K562 (cell line): ENCODE measurements around the gene SRP9. TPM values are rescaled to one million over a fixed set of nuclear protein-coding genes. Genes with fewer than 3 reads are reported as not detected.

Experiments
- CBFB ChIP-seq: sonication (generic); formaldehyde crosslinking; IDR thresholded peaks from 2 replicates; pipeline ENCODE4 v1.4.0; 2020; ENCODE audit warnings: mild to moderate bottlenecking, missing genetic modification reagents
- CBX2 ChIP-seq: fragments of 200-600 bp; sonication (generic); IDR thresholded peaks from one replicate; pipeline ENCODE4 v1.6.1; 2012; ENCODE audit warnings: mild to moderate bottlenecking, low read length, inconsistent platforms; ENCODE audit not compliant: insufficient read depth, poor library complexity, severe bottlenecking
- ELF1 ChIP-seq: fragments of 200-800 bp; sonication (Bioruptor generic); IDR thresholded peaks from 2 replicates; pipeline ENCODE4 v1.6.1; 2016; ENCODE audit warnings: missing genetic modification characterization, missing compliant biosample characterization
- GATA2 ChIP-seq: sonication (generic); formaldehyde crosslinking; IDR thresholded peaks from 2 replicates; pipeline ENCODE4 v1.4.0; 2020; ENCODE audit warnings: mild to moderate bottlenecking, missing genetic modification reagents
- HIVEP1 ChIP-seq: fragments of 250-450 bp; sonication (Bioruptor Pico); IDR thresholded peaks from 2 replicates; pipeline ENCODE4 v1.4.0; 2020; ENCODE audit warnings: mild to moderate bottlenecking
- HSF4 ChIP-seq: fragments of 250-450 bp; sonication (Bioruptor Pico); IDR thresholded peaks from 2 replicates; pipeline ENCODE4 v2.1.2; 2022; ENCODE audit warnings: mild to moderate bottlenecking, moderate library complexity, borderline replicate concordance
- NFRKB ChIP-seq: fragments of 450-650 bp; IDR thresholded peaks from 2 replicates; pipeline ENCODE4 v1.6.1; 2016; ENCODE audit warnings: low read depth
- PCBP1 ChIP-seq: fragments of 200-400 bp; formaldehyde crosslinking; IDR thresholded peaks from 2 replicates; pipeline ENCODE4 v1.6.1; 2018; ENCODE audit warnings: mild to moderate bottlenecking, low read depth, low read length; ENCODE audit not compliant: poor library complexity, severe bottlenecking
- PHF8 ChIP-seq: fragments of 200-600 bp; sonication (generic); IDR thresholded peaks from 2 replicates; pipeline ENCODE4 v1.6.1; 2012; ENCODE audit warnings: mixed run types, mild to moderate bottlenecking, inconsistent platforms, low read length, moderate library complexity, borderline replicate concordance
- PRPF4 ChIP-seq: fragments of 200-400 bp; formaldehyde crosslinking; IDR thresholded peaks from one replicate; pipeline ENCODE4 v1.6.1; 2017; ENCODE audit warnings: low read length, low read depth, mild to moderate bottlenecking; ENCODE audit not compliant: insufficient read depth, poor library complexity, severe bottlenecking
- PTTG1 ChIP-seq: fragments of 450-650 bp; IDR thresholded peaks from 2 replicates; pipeline ENCODE4 v1.6.1; 2016; ENCODE audit warnings: low read depth, mild to moderate bottlenecking, missing genetic modification characterization, missing compliant biosample characterization
- SIN3B ChIP-seq: fragments of 450-650 bp; IDR thresholded peaks from 2 replicates; pipeline ENCODE4 v1.6.1; 2017; ENCODE audit warnings: low read depth, mild to moderate bottlenecking, moderate library complexity
- TGIF2 ChIP-seq: sonication (generic); formaldehyde crosslinking; IDR thresholded peaks from 2 replicates; pipeline ENCODE4 v1.8.1; 2022; ENCODE audit warnings: mild to moderate bottlenecking, missing genetic modification reagents, moderate library complexity
- ZFP1 ChIP-seq: fragments of 450-650 bp; formaldehyde crosslinking; IDR thresholded peaks from 2 replicates; pipeline ENCODE4 v1.4.0; 2020; ENCODE audit warnings: mild to moderate bottlenecking, mixed read lengths
- ZNF165 ChIP-seq: fragments of 250-450 bp; sonication (Bioruptor Pico); IDR thresholded peaks from 2 replicates; pipeline ENCODE4 v1.4.0; 2020; ENCODE audit warnings: borderline replicate concordance
- ZNF785 ChIP-seq: fragments of 250-450 bp; sonication (Bioruptor Pico); IDR thresholded peaks from 2 replicates; pipeline ENCODE4 v1.4.0; 2020; ENCODE audit warnings: mild to moderate bottlenecking
- polyA plus RNA-seq, 8 experiments: library from polyadenylated mRNA; depleted of rRNA in 4 of 8; stranded (reverse) in 5 of 8; unstranded in 3 of 8; fragments of >200 nt; fragmentation: Nextera tagmentation in 2 of 8; fragmentation: Illumina TruSeq in 1 of 8; extraction: Ambion mirVana in 2 of 8; extraction: Trizol in 1 of 8; gene quantifications; 2 replicates each; pipeline versions ENCODE4 v1.2.1 to v1.2.3, GENCODE V29; 2011 to 2014; ENCODE audit warnings: inconsistent platforms in 1 of 8, missing spikeins in 1 of 8
- total RNA-seq, 7 experiments: library from RNA; depleted of rRNA in 6 of 7; stranded (reverse); fragments of >200 nt in 6 of 7; fragmentation: Illumina TruSeq in 2 of 7; extraction: Trizol in 2 of 7; gene quantifications; 2 replicates each; pipeline versions ENCODE4 v1.2.1 to v1.2.3, GENCODE V29; 2011 to 2021; ENCODE audit warnings: low replicate concordance in 1 of 7
- TF ChIP-seq, protein P1 (sequence below), 2 experiments: fragments of 450-650 bp; formaldehyde crosslinking in 1 of 2; IDR thresholded peaks; 2 replicates each; pipeline versions ENCODE4 v1.4.0 to v1.6.1; 2014 to 2020; ENCODE audit warnings: mild to moderate bottlenecking in 2 of 2, borderline replicate concordance in 1 of 2, low read depth in 1 of 2
- TF ChIP-seq, protein P2 (sequence below): fragments of 250-450 bp; sonication (Bioruptor Pico); IDR thresholded peaks from 2 replicates; pipeline ENCODE4 v1.8.0; 2022; ENCODE audit warnings: moderate library complexity, mild to moderate bottlenecking, inconsistent platforms
- TF ChIP-seq, protein P3 (sequence below): fragments of 250-450 bp; sonication (Bioruptor Pico); IDR thresholded peaks from 2 replicates; pipeline ENCODE4 v1.8.0; 2021; ENCODE audit warnings: borderline replicate concordance, mild to moderate bottlenecking, moderate library complexity; ENCODE audit not compliant: poor library complexity, severe bottlenecking

SRP9 gene
- total and polyA plus RNA-seq, 9 of the 15 experiments (the other 6 are each of a cell fraction or from before 2014, with no cell fraction given): 273 to 1,892 (median 668) TPM

DNA sequence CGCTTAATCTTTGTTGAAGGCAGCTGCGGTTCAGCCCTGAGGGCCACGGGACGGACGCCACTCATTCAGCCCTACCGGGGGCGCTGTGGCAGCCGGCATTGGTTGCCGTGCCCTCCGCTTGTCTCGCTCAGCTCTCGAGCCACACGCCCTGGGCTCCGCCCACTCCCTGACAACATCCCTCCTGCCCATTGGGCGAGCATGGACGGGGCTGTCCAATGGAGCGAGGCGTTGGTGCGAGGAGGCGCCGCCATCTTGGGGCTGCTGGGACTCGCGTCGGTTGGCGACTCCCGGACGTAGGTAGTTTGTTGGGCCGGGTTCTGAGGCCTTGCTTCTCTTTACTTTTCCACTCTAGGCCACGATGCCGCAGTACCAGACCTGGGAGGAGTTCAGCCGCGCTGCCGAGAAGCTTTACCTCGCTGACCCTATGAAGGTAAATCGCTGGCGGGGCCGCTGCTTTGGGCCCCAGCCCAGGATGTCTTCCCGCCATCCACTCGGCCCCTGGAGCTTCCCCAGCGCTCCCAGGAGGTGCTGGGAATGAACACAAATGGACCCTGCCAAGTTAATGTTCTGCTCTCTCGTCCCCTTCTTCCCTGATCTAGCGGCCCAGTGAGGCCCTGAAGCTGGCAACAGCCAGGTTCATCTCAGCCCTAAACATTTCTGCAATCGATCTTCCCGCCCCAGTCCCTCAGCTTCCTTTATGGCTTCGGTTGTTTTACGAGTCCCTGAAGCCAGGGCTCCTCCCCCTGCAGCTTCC, at the start of gene SRP9 (continued):
- TF ChIP-seq, protein P1, sequence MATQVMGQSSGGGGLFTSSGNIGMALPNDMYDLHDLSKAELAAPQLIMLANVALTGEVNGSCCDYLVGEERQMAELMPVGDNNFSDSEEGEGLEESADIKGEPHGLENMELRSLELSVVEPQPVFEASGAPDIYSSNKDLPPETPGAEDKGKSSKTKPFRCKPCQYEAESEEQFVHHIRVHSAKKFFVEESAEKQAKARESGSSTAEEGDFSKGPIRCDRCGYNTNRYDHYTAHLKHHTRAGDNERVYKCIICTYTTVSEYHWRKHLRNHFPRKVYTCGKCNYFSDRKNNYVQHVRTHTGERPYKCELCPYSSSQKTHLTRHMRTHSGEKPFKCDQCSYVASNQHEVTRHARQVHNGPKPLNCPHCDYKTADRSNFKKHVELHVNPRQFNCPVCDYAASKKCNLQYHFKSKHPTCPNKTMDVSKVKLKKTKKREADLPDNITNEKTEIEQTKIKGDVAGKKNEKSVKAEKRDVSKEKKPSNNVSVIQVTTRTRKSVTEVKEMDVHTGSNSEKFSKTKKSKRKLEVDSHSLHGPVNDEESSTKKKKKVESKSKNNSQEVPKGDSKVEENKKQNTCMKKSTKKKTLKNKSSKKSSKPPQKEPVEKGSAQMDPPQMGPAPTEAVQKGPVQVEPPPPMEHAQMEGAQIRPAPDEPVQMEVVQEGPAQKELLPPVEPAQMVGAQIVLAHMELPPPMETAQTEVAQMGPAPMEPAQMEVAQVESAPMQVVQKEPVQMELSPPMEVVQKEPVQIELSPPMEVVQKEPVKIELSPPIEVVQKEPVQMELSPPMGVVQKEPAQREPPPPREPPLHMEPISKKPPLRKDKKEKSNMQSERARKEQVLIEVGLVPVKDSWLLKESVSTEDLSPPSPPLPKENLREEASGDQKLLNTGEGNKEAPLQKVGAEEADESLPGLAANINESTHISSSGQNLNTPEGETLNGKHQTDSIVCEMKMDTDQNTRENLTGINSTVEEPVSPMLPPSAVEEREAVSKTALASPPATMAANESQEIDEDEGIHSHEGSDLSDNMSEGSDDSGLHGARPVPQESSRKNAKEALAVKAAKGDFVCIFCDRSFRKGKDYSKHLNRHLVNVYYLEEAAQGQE (IDR thresholded peaks at IDR 0.05; ENCODE audit: borderline replicate concordance): peak; percentile 77
- TF ChIP-seq, protein P1 (CRISPR knock-in tag; IDR thresholded peaks at IDR 0.05; ENCODE audit: low read depth): no peak
- no peak for TF ChIP-seq ZNF785 (CRISPR knock-in tag)
- TF ChIP-seq PCBP1: no peak
- no peak for TF ChIP-seq PTTG1 (tag)
- peak; percentile 89 for TF ChIP-seq SIN3B
- peak; percentile 83 for TF ChIP-seq PHF8
- peak; percentile 94 for TF ChIP-seq NFRKB
- peak; percentile 62; the same call in 1 of the 2 replicates for TF ChIP-seq ELF1 (tag)
- no peak for TF ChIP-seq TGIF2 (CRISPR knock-in tag)
- TF ChIP-seq, protein P2, sequence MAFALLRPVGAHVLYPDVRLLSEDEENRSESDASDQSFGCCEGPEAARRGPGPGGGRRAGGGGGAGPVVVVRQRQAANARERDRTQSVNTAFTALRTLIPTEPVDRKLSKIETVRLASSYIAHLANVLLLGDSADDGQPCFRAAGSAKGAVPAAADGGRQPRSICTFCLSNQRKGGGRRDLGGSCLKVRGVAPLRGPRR (CRISPR knock-in tag): no peak
- TF ChIP-seq HIVEP1 (CRISPR knock-in tag): no peak
- no peak for TF ChIP-seq GATA2
- TF ChIP-seq ZNF165 (CRISPR knock-in tag): no peak
- TF ChIP-seq HSF4 (CRISPR knock-in tag): no peak
- TF ChIP-seq CBX2: no peak
- no peak; the same call in 1 of the 2 replicates for TF ChIP-seq CBFB
- TF ChIP-seq, protein P3, sequence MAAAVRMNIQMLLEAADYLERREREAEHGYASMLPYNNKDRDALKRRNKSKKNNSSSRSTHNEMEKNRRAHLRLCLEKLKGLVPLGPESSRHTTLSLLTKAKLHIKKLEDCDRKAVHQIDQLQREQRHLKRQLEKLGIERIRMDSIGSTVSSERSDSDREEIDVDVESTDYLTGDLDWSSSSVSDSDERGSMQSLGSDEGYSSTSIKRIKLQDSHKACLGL: no peak
- no peak for TF ChIP-seq PRPF4
- TF ChIP-seq ZFP1 (CRISPR knock-in tag): no peak
